ENCODE measurements around the gene BANF2. TPM values are rescaled to one million over a fixed set of nuclear protein-coding genes. Genes with fewer than 3 reads are reported as not detected.
A peak's percentile ranks its signal among the peaks of the same experiment; 100 is the strongest.

The BANF2 gene
- total RNA-seq, 4 donors from 2014 or later, result not detected

DNA sequence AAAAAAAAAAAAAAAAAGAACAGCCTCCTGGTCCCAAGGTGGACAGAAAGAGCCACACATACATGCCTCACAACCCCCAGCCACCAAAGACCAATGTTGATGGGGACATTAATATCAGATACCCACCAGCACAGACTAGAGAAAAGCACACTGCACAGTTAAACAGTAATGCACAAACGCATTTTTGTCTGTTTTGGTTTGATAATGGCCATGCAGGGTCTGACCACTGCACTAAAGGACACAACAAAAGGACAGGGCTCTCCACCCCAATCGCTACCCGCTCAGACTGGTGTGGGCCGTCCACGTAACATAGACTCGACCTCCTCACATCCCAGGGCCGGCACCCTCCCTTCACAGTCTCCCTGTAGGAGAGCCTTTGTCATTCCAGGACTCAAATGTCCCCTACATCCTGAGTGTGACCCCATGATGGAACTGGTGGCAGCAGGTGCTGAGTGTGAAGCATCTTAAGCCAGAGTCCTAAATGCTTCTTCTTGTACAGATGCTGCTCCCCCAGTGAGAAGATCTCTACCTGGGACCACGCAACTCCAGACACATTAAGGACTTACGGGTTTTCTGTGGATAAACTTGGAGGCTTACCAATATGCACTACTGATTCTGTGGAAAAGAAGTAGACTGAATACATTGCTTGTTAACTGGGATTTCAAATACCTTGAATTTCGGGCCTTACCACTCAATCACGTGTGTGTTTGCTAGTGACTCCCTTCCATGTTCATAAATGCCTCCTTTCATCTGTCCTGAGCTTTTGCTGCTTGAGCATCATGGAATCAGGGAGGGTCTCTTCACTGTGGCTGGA lies 45.7 kb upstream of the BANF2 start:
- Histone ChIP-seq H3K27me3 (no peaks in the 10 kb centered on the region), H3K36me3 (peaks cover 0 to 47% (median 0%) of the 10 kb centered on the region in 3 donors), H3K9me3 (no peaks in the 10 kb centered on the region), H3K4me1 (peaks cover 0 to 41% (median 4%) of the 10 kb centered on the region in 4 donors), H3K27ac (no peak overlapping the region), H3K4me3 (no peak overlapping the region)
- no peak for DNase-seq
- TF ChIP-seq, protein P1, sequence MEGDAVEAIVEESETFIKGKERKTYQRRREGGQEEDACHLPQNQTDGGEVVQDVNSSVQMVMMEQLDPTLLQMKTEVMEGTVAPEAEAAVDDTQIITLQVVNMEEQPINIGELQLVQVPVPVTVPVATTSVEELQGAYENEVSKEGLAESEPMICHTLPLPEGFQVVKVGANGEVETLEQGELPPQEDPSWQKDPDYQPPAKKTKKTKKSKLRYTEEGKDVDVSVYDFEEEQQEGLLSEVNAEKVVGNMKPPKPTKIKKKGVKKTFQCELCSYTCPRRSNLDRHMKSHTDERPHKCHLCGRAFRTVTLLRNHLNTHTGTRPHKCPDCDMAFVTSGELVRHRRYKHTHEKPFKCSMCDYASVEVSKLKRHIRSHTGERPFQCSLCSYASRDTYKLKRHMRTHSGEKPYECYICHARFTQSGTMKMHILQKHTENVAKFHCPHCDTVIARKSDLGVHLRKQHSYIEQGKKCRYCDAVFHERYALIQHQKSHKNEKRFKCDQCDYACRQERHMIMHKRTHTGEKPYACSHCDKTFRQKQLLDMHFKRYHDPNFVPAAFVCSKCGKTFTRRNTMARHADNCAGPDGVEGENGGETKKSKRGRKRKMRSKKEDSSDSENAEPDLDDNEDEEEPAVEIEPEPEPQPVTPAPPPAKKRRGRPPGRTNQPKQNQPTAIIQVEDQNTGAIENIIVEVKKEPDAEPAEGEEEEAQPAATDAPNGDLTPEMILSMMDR (IDR thresholded peaks at IDR 0.05), result no peak
- no peak for TF ChIP-seq POLR2A (IDR thresholded peaks at IDR 0.05)

DNA sequence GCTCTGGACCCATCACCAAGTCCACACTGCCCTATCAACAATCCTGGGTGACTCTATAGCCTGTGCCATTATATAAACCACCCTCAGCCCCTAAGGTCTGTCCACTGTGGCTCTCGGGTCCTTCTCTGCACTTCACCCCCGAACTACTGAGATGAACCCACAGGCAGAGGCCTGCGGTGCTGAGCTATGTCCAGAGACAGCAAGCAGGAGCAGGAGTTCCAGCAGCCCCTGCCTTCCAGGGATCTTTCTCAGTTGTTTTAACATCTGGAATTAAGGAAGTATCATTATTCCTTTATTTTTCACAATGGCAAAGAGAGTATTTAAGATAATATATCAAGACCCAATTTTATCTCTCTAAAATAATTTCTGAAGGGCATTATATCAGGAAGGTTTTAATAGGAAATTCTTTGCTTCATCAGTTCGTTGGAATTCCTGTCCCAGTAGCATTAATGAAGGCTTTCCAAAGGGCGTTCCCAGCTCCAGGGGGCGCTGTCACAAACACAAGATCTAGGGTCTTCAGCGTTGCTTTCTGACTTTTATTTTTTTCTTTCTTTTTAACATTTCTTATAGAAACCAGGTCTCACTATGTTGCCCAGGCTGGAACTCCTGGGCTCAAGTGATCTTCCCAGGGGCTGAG lies 45.0 kb upstream of the BANF2 start:
- Histone ChIP-seq H3K36me3 (peaks cover 0 to 52% (median 0%) of the 10 kb centered on the region in 3 donors), H3K27ac (no peak overlapping the region), H3K4me1 (peaks cover 0 to 34% (median under 1%) of the 10 kb centered on the region in 4 donors)

DNA sequence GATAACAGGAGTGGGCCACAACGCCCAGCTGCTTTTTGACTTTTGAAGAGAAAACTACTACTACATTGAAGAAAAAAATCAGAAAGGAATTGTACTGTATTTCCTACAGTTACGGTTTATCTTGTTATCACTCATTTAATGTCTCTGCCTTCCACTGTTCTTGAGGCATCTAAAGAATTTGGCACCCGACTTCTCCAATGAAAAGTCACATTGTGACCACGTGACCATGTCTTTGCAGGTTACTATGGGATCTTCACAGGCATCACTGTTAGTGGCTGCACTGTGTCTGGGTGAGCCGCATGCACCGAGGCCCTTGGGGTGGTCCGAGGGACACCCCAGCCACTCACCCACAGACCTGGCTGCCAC lies 44.5 kb upstream of the BANF2 start:
- DNase-seq, result no peak
- Histone ChIP-seq H3K4me1 (peaks cover 0 to 29% (median 0%) of the 10 kb centered on the region in 4 donors), H3K9me3 (no peaks in the 10 kb centered on the region), H3K36me3 (peaks cover 0 to 57% (median 0%) of the 10 kb centered on the region in 3 donors), H3K27ac (no peak overlapping the region), H3K27me3 (no peaks in the 10 kb centered on the region), H3K4me3 (no peak overlapping the region)
- TF ChIP-seq, protein P1 (IDR thresholded peaks at IDR 0.05), result no peak

More for the DNA sequence above, 45.0 kb upstream of the BANF2 start:
- no peaks in the 10 kb centered on the region for H3K27me3 ChIP-seq
- TF ChIP-seq, protein P1 (IDR thresholded peaks at IDR 0.05), result peak in 5 of 6 experiments; percentile 19 to 48 (median 41)
- no peak for TF ChIP-seq POLR2A (IDR thresholded peaks at IDR 0.05)
- H3K9me3 ChIP-seq, result no peaks in the 10 kb centered on the region
- DNase-seq, result peak in 2 of 3 donors; percentile 25 to 53
- H3K4me3 ChIP-seq, result no peak overlapping the region

DNA sequence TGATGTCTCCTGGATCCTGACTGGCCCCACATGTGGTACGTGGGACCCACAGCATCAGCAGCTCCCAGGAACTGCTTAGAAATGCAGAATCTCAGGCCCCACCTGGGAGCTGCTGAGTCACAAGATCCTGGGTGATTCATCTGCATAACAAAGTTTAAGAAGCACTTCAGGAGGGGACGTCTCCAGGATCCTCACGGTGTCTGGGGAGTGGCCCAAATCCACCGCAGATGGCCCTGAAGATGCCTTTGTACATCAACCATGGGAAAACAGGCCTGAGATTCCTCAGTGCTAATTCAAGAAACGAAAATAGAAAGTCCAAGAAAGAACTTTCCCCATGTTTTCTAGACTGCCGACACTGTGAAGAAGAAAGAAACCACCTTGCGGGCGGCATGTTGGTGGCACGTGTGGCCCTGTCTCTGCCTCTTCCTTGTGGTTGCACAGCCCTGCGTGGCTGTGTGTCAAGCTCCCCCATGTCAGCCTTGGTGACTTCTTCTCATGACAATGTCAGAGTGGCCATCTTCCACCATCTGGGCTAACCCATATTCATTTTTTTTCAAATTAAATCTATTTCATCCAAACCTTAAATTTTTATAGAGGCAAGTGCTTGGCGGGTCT lies 43.8 kb upstream of the BANF2 start:
- Histone ChIP-seq H3K36me3 (peaks cover 0 to 61% (median 0%) of the 10 kb centered on the region in 3 donors), H3K4me3 (no peak overlapping the region), H3K9me3 (no peaks in the 10 kb centered on the region), H3K4me1 (peaks cover 0 to 28% (median 0%) of the 10 kb centered on the region in 4 donors), H3K27me3 (no peaks in the 10 kb centered on the region), H3K27ac (no peak overlapping the region)
- TF ChIP-seq, protein P1 (IDR thresholded peaks at IDR 0.05), result no peak
- no peak for TF ChIP-seq POLR2A (IDR thresholded peaks at IDR 0.05)
- DNase-seq, result no peak

DNA sequence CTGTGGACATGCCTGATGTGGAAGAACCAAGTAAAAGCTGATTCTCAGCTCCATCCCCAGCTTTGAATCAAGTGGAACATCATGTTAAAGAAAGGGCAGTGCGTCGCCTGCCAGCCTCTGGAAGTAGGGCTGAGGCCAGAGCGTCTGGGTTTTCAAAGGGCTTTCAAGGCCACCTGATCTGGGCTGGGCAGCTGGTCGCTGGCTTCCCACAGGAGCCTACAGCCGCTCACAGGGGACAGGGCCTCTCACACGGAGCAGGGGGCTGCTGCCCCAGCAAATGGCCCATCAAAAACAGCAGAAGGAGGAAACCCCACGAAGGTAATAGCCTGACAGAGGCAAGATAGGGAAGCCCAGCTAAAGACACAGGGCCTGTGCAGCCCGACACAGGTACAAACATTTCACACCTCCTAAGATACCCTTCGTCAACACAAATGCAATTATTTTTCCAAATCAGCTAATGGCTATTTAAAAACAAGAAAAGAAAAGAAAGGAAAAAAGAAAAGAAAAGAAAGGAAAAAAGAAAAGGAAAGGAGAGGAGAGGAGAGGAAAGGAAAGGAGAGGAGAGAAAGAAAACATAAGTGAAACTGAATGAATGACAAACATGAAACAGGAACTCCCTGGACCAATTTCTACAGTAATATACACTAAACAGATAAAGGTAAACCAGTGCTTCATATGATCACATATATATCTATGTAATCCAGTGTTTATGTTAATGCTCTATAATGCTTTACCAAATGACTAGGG lies 42.5 kb upstream of the BANF2 start:
- peaks cover 0 to 61% (median 0%) of the 10 kb centered on the region in 3 donors for H3K36me3 ChIP-seq
- H3K4me3 ChIP-seq, result no peak overlapping the region

More for the DNA sequence above, 42.5 kb upstream of the BANF2 start:
- DNase-seq, result no peak
- no peaks in the 10 kb centered on the region for H3K9me3 ChIP-seq
- no peaks in the 10 kb centered on the region for H3K27me3 ChIP-seq
- TF ChIP-seq, protein P1 (IDR thresholded peaks at IDR 0.05), result no peak
- no peak for TF ChIP-seq POLR2A (IDR thresholded peaks at IDR 0.05)
- H3K4me1 ChIP-seq, result peaks cover 0 to 26% (median 0%) of the 10 kb centered on the region in 4 donors
- no peak overlapping the region for H3K27ac ChIP-seq
